ENCODE measurements around the gene GALNT10.

DNA sequence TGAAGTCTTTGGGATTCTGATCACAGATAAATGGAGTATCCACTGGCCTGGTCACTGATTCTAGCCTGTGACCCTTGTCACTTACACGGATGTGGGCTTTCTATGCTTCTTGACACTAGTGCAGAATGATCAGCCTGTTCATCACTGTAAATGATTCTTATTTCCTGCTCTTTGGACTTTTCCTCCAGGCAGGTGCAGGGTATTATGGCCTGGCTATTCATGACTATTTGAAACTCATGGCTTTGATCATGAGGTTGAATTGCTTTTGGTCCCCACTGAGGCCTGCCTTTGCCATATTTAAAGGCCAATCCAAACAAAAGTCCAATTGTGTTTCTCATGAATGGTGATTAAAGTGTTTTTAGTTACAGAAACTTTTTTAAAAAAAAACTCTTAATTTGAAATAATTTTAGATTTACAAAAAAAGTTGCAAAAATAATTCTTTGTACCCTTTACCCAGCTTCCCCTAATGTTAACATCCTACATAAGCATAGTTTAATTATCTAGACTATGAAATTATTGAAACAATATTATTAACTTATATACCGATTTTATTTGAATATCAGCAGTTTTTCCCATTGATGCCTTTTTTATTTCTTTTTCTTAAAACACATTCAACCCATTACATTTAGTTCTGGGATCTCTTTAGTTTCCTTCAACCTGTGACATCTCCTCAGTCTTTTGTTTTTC, 68.1 kb downstream of the GALNT10 start:
- no peak for TF ChIP-seq CTCF (IDR thresholded peaks at IDR 0.05; ENCODE audit: insufficient read depth, low read length)
- no peak for TF ChIP-seq POLR2AphosphoS5 (IDR thresholded peaks at IDR 0.05; ENCODE audit: low read depth)
- no peak for TF ChIP-seq REST (IDR thresholded peaks at IDR 0.05; ENCODE audit: insufficient replicate concordance, low read depth)
- no peak for TF ChIP-seq GABPA (IDR thresholded peaks at IDR 0.05; ENCODE audit: low read depth)

Measured in HL-60 (cell line).